AG08396 (cell line): ENCODE measurements around the gene GPHA2.

Experiments
- DNase-seq: peaks from one replicate; pipeline ENCODE4 v3.0.0; 2012; ENCODE audit warnings: low spot score, mixed read lengths

GPHA2 gene

GRCh38 chr11:64930340-64930739, 5.4 kb downstream of the GPHA2 start:
- DNase-seq, result no peak

- DNase-seq, result no peak
These were observed 6.1 kb downstream of the GPHA2 start for GRCh38 chr11:64929625-64930024.

- no peak for DNase-seq
These were observed 6.7 kb downstream of the GPHA2 start for GRCh38 chr11:64928957-64929356.

GRCh38 chr11:64926689-64927088, 9.0 kb downstream of the GPHA2 start:
- no peak for DNase-seq

- DNase-seq, result peak; percentile 7
These were observed 9.9 kb downstream of the GPHA2 start for GRCh38 chr11:64925536-64926436.

GRCh38 chr11:64924910-64925284, 10.8 kb downstream of the GPHA2 start:
- peak; percentile 64 for DNase-seq

GRCh38 chr11:64923944-64924909, 11.5 kb downstream of the GPHA2 start, which contains the start of gene PPP2R5B:
TSS of gene PPP2R5B (plus strand) at chr11:64924689. CDS start at chr11:64925735, 1,046 bp downstream.
- DNase-seq, result peak; percentile 97

- no peak for DNase-seq
These were observed 12.5 kb downstream of the GPHA2 start for GRCh38 chr11:64923151-64923661.

GRCh38 chr11:64921384-64921783, 14.3 kb downstream of the GPHA2 start:
- DNase-seq, result no peak

GRCh38 chr11:64920124-64920523, 15.6 kb downstream of the GPHA2 start:
- DNase-seq, result no peak

- no peak for DNase-seq
These were observed 16.1 kb downstream of the GPHA2 start for GRCh38 chr11:64919627-64920026.

- peak; percentile 35 for DNase-seq
These were observed 17.7 kb downstream of the GPHA2 start for GRCh38 chr11:64918017-64918416.

- DNase-seq, result no peak
These were observed 18.1 kb downstream of the GPHA2 start for GRCh38 chr11:64917663-64917995.

- DNase-seq, result peak; percentile 99
These were observed 18.7 kb downstream of the GPHA2 start, which contains the start of gene ATG2A for GRCh38 chr11:64916775-64917662. TSS of gene ATG2A (minus strand) at chr11:64917209. CDS start at chr11:64917135, 74 bp downstream.

GRCh38 chr11:64916040-64916774, 19.5 kb downstream of the GPHA2 start:
- peak; percentile 67 for DNase-seq

- no peak for DNase-seq
These were observed 20.3 kb downstream of the GPHA2 start for GRCh38 chr11:64915376-64915887.

- no peak for DNase-seq
These were observed 21.6 kb downstream of the GPHA2 start for GRCh38 chr11:64914123-64914522.

GRCh38 chr11:64913171-64913727, 22.4 kb downstream of the GPHA2 start:
- DNase-seq, result no peak

- DNase-seq, result no peak
These were observed 24.0 kb downstream of the GPHA2 start for GRCh38 chr11:64911689-64912088.

- no peak for DNase-seq
These were observed 24.6 kb downstream of the GPHA2 start for GRCh38 chr11:64911142-64911541.
